Uterus (tissue), 2 donors: Measurements from ENCODE around the gene SPAG7.

Source experiments
- POLR2A ChIP-seq, 2 donors: fragments of 450-650 bp; IDR thresholded peaks; one replicate each; pipeline ENCODE4 v1.6.1; 2016; ENCODE audit warnings: antibody characterized with exemption in 2 of 2, mild to moderate bottlenecking in 1 of 2, moderate library complexity in 1 of 2
- TF ChIP-seq, protein P1 (sequence below), 4 experiments: fragments of 200-600 bp in 2 of 4; fragments of 450-650 bp in 2 of 4; sonication (generic) in 2 of 4; IDR thresholded peaks; one replicate each; pipeline ENCODE4 v1.5.1; 2016 to 2019; ENCODE audit warnings: antibody characterized with exemption in 4 of 4, mild to moderate bottlenecking in 2 of 4, moderate library complexity in 1 of 4

DNA sequence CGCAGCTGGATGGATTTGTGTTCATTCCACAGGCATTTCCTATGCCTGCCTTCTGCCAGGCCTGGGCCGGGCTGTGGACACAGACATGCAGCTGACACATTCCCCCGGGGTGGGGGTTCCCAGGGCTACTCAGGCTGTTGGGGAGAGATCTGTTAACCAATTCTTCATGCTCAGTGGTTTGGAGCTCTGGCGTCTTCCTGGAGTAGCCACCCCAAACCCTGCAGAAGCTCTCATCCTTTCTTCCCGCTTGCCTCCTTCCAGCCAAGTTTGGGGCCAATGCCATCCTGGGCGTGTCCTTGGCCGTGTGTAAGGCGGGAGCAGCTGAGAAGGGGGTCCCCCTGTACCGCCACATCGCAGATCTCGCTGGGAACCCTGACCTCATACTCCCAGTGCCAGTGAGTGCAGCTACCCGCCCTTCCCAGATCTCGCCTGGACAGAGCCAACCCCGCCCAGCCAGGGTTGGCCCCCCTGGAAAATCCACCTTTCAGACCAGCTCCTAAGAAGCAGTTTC, 14.1 kb downstream of the SPAG7 start:
- TF ChIP-seq, protein P1, sequence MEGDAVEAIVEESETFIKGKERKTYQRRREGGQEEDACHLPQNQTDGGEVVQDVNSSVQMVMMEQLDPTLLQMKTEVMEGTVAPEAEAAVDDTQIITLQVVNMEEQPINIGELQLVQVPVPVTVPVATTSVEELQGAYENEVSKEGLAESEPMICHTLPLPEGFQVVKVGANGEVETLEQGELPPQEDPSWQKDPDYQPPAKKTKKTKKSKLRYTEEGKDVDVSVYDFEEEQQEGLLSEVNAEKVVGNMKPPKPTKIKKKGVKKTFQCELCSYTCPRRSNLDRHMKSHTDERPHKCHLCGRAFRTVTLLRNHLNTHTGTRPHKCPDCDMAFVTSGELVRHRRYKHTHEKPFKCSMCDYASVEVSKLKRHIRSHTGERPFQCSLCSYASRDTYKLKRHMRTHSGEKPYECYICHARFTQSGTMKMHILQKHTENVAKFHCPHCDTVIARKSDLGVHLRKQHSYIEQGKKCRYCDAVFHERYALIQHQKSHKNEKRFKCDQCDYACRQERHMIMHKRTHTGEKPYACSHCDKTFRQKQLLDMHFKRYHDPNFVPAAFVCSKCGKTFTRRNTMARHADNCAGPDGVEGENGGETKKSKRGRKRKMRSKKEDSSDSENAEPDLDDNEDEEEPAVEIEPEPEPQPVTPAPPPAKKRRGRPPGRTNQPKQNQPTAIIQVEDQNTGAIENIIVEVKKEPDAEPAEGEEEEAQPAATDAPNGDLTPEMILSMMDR (IDR thresholded peaks at IDR 0.05): no peak
- TF ChIP-seq POLR2A (IDR thresholded peaks at IDR 0.05): no peak
